Uterus (tissue), 2 donors: ENCODE results near the gene QSOX2.

Source experiments
- CTCF ChIP-seq, 4 experiments: fragments of 200-600 bp in 2 of 4; fragments of 450-650 bp in 2 of 4; sonication (generic) in 2 of 4; IDR thresholded peaks; one replicate each; pipeline ENCODE4 v1.5.1; 2016 to 2019; ENCODE audit warnings: antibody characterized with exemption in 4 of 4, mild to moderate bottlenecking in 2 of 4, moderate library complexity in 1 of 4
- POLR2A ChIP-seq, 2 donors: fragments of 450-650 bp; IDR thresholded peaks; one replicate each; pipeline ENCODE4 v1.6.1; 2016; ENCODE audit warnings: antibody characterized with exemption in 2 of 2, mild to moderate bottlenecking in 1 of 2, moderate library complexity in 1 of 2

DNA sequence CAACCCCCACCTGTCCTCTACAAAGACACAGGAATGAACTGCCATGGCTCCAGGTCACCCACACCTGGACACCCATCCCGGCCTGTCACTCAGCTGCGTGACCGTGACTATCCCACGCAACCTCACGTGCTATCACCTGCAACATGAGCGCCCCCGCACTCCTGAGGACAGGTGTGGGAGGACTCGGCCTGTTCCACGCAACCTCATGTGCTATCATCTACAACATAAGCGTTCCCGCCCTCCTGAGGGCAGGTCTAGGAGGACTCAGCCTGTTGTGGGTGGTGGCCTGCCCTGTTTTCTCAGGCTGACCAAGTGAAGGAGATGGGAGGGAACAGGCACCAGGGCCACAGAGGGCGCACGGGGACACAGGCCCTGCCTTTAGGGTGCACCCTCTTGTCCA is 4.1 kb downstream of the QSOX2 start:
- TF ChIP-seq CTCF (IDR thresholded peaks at IDR 0.05) (no peak), POLR2A (IDR thresholded peaks at IDR 0.05) (no peak)
